Ovary (tissue), 3 donors: Measurements from ENCODE around the gene BMS1.
"Not testable (repeated sequence)": the region's sequence is repeated elsewhere in the genome, so short reads cannot be mapped to it uniquely, and the experiment has no call there.

Experiments used
- CTCF ChIP-seq, 3 donors: fragments of 450-650 bp in 2 of 3; fragments of 200-600 bp in 1 of 3; IDR thresholded peaks; one replicate each; pipeline versions ENCODE4 v1.5.1 to v1.8.0; 2016 to 2022; ENCODE audit warnings: antibody characterized with exemption in 3 of 3, mild to moderate bottlenecking in 1 of 3
- EP300 ChIP-seq: sonication (generic); formaldehyde crosslinking; IDR thresholded peaks from one replicate; pipeline ENCODE4 v1.6.1; 2017; ENCODE audit warnings: antibody characterized with exemption
- POLR2A ChIP-seq: fragments of 450-650 bp; IDR thresholded peaks from one replicate; pipeline ENCODE4 v1.6.1; 2017; ENCODE audit warnings: antibody characterized with exemption, mild to moderate bottlenecking, moderate library complexity
- donor health status: DM: no; HTN: no; CAD: no.

GRCh38 chr10:42826759-42827158 lies 44.2 kb downstream of the BMS1 start:
- not testable (repeated sequence) for TF ChIP-seq CTCF (IDR thresholded peaks at IDR 0.05); POLR2A; EP300
